ENCODE results near the gene PCP4. TPM values are rescaled to one million over a fixed set of nuclear protein-coding genes. Genes with fewer than 3 reads are reported as not detected.

PCP4 gene
- polyA plus RNA-seq, 2 of the 4 experiments (the other 2 are of a cell fraction), result not detected

- Histone ChIP-seq H3K27ac (no peak overlapping the region), H3K4me1 (no peaks in the 10 kb centered on the region), H3K9me3 (no peaks in the 10 kb centered on the region), H3K4me3 (no peak overlapping the region), H3K4me2 (no peak overlapping the region)
- WGBS (ENCODE audit: missing lambda C conversion rate), result 31% methylated on average over 3 of the region's 3 CpGs
- POLR2A ChIA-PET, result no interaction called here
- no peak for FAIRE-seq
- no peak for DNase-seq (ENCODE audit: low read depth in 1 of 2, low spot score in 1 of 2)
- no peak for ATAC-seq
- TF ChIP-seq NFE2L2 (conservative IDR thresholded peaks at IDR 0.05; ENCODE audit: low read length) (no peak), ELK1 (IDR thresholded peaks at IDR 0.05; ENCODE audit: low read depth, low read length) (no peak), HOXB5 (CRISPR knock-in tag; IDR thresholded peaks at IDR 0.05) (no peak), CHD4 (IDR thresholded peaks at IDR 0.05; ENCODE audit: borderline replicate concordance) (no peak), EP300 (IDR thresholded peaks at IDR 0.05) (no peak), CBX8 (IDR thresholded peaks at IDR 0.05) (no peak), HMGXB4 (CRISPR knock-in tag; IDR thresholded peaks at IDR 0.05; ENCODE audit: borderline replicate concordance) (no peak), EHF (CRISPR knock-in tag; IDR thresholded peaks at IDR 0.05) (no peak), JUNB (IDR thresholded peaks at IDR 0.05) (no peak), PHF8 (IDR thresholded peaks at IDR 0.05; ENCODE audit: borderline replicate concordance, low read depth) (no peak), HOXB13 (CRISPR knock-in tag; IDR thresholded peaks at IDR 0.05; ENCODE audit: low read depth) (no peak), BCL3 (IDR thresholded peaks at IDR 0.05) (no peak), FOSL2 (IDR thresholded peaks at IDR 0.05) (no peak), FOSL2 (CRISPR knock-in tag; IDR thresholded peaks at IDR 0.05) (no peak), POLR2A (IDR thresholded peaks at IDR 0.05; ENCODE audit: low read length) (no peak), SREBF2 (IDR thresholded peaks at IDR 0.05) (no peak), BHLHE40 (IDR thresholded peaks at IDR 0.05; ENCODE audit: low read depth, low read length) (no peak), HEYL (CRISPR knock-in tag; IDR thresholded peaks at IDR 0.05) (no peak), RCOR1 (IDR thresholded peaks at IDR 0.05; ENCODE audit: low read depth, low read length) (no peak), NPAS2 (CRISPR knock-in tag; IDR thresholded peaks at IDR 0.05; ENCODE audit: borderline replicate concordance) (no peak), MYC (IDR thresholded peaks at IDR 0.05; ENCODE audit: borderline replicate concordance, low read length) (no peak)
- CTCF ChIA-PET, result no interaction called here
Observed at GRCh38 chr21:39822042-39822441, 45.2 kb upstream of the PCP4 start.

GRCh38 chr21:39825250-39825649 lies 42.0 kb upstream of the PCP4 start:
- ATAC-seq (no peak), FAIRE-seq (no peak), DNase-seq (ENCODE audit: low read depth in 1 of 2, low spot score in 1 of 2) (no peak)
- WGBS (ENCODE audit: missing lambda C conversion rate), result 0% methylated on average over 1 of the region's 1 CpG
- CTCF ChIA-PET, result no interaction called here
- H3K4me3 ChIP-seq, result no peak overlapping the region
- H3K27ac ChIP-seq, result no peak overlapping the region
- H3K4me2 ChIP-seq, result no peak overlapping the region
- no peaks in the 10 kb centered on the region for H3K9me3 ChIP-seq
- POLR2A ChIA-PET, result no interaction called here
- no peak for TF ChIP-seq RARB (CRISPR knock-in tag; IDR thresholded peaks at IDR 0.05)
- TF ChIP-seq HOXB5 (CRISPR knock-in tag; IDR thresholded peaks at IDR 0.05), result no peak
- no peaks in the 10 kb centered on the region for H3K4me1 ChIP-seq

- Histone ChIP-seq H3K4me3 (no peak overlapping the region), H3K27ac (no peak overlapping the region), H3K4me2 (no peak overlapping the region), H3K4me1 (no peaks in the 10 kb centered on the region), H3K9me3 (no peaks in the 10 kb centered on the region)
- FAIRE-seq, result no peak
- ChIA-PET CTCF (no interaction called here), POLR2A (no interaction called here)
- no peak for DNase-seq (ENCODE audit: low read depth in 1 of 2, low spot score in 1 of 2)
- ATAC-seq, result no peak
- 17% methylated on average over 4 of the region's 4 CpGs for WGBS (ENCODE audit: missing lambda C conversion rate)
- TF ChIP-seq POLR2A (IDR thresholded peaks at IDR 0.05; ENCODE audit: low read length) (no peak), MAZ (IDR thresholded peaks at IDR 0.05; ENCODE audit: borderline replicate concordance, low read depth, low read length) (no peak), RARB (CRISPR knock-in tag; IDR thresholded peaks at IDR 0.05) (no peak), POLR2AphosphoS2 (conservative IDR thresholded peaks at IDR 0.05; ENCODE audit: low read length) (no peak), HES2 (IDR thresholded peaks at IDR 0.05) (no peak), TP53 (CRISPR knock-in tag; IDR thresholded peaks at IDR 0.05) (no peak), PHF8 (IDR thresholded peaks at IDR 0.05; ENCODE audit: borderline replicate concordance, low read depth) (no peak), HEYL (CRISPR knock-in tag; IDR thresholded peaks at IDR 0.05) (no peak), EP300 (IDR thresholded peaks at IDR 0.05) (no peak), E2F6 (IDR thresholded peaks at IDR 0.05; ENCODE audit: borderline replicate concordance, low read depth) (no peak), CEBPB (IDR thresholded peaks at IDR 0.05) (no peak), CHD2 (IDR thresholded peaks at IDR 0.05; ENCODE audit: low read length, partially characterized antibody) (no peak), ESRRA (IDR thresholded peaks at IDR 0.05; ENCODE audit: borderline replicate concordance, low read length) (no peak), EHMT2 (IDR thresholded peaks at IDR 0.05; ENCODE audit: low read depth) (no peak), RNF2 (IDR thresholded peaks at IDR 0.05; ENCODE audit: borderline replicate concordance, low read depth) (no peak)
Observed at GRCh38 chr21:39834543-39834942, 32.7 kb upstream of the PCP4 start.

Data from A549 (cell line).